ENCODE measurements around the gene FAM234B. TPM values are rescaled to one million over a fixed set of nuclear protein-coding genes. Genes with fewer than 3 reads are reported as not detected.

The FAM234B gene
- polyA plus RNA-seq, 1 of the 3 experiments (the other 2 are of a cell fraction): 3.7 TPM

GRCh38 chr12:13117029-13117428 lies 72.8 kb downstream of the FAM234B start:
- Histone ChIP-seq H3K9ac (no peak overlapping the region), H4K20me1 (ENCODE audit: insufficient read depth) (no peaks in the 10 kb centered on the region), H3K9me2 (no peaks in the 10 kb centered on the region), H3K9me3 (no peaks in the 10 kb centered on the region), H3F3A (replicated peaks; ENCODE audit: insufficient read depth) (no peaks in the 10 kb centered on the region), H3K4me2 (no peak overlapping the region), H3K4me1 (ENCODE audit: control insufficient read depth in 1 of 2, insufficient read depth in 2 of 2, low read depth in 1 of 2, low read length in 1 of 2) (no peaks in the 10 kb centered on the region), H3K4me3 (ENCODE audit: low read depth in 2 of 2, low read length in 1 of 2) (no peak overlapping the region), H3K27ac (ENCODE audit: low read depth in 2 of 2, low read length in 1 of 2) (no peak overlapping the region), H2AFZ (ENCODE audit: low read depth) (no peak overlapping the region), H3K27me3 (ENCODE audit: insufficient read depth) (no peaks in the 10 kb centered on the region), H3K79me2 (ENCODE audit: insufficient read depth) (no peaks in the 10 kb centered on the region), H3K36me3 (replicated peaks in 1 of 2; ENCODE audit: control insufficient read depth in 1 of 2, insufficient read depth in 2 of 2, low read length in 1 of 2) (no peaks in the 10 kb centered on the region)
- WGBS (ENCODE audit: low lambda C conversion rate): 84% methylated on average over 5 of the region's 6 CpGs
- no peak for DNase-seq
- CTCF ChIA-PET: interaction anchor here (0.9 to 1.5 kb wide), 4 partner anchors 14 to 200 kb away, joined by 3 to 5 read pairs (median 4); no protein-coding TSS in a partner anchor
- POLR2A ChIA-PET: no interaction called here
- TF ChIP-seq CHD2 (IDR thresholded peaks at IDR 0.05; ENCODE audit: low read length, partially characterized antibody) (no peak), SMC3 (IDR thresholded peaks at IDR 0.05; ENCODE audit: low read depth, low read length) (no peak), ELF1 (IDR thresholded peaks at IDR 0.05) (no peak), POLR2AphosphoS5 (IDR thresholded peaks at IDR 0.05; ENCODE audit: low read depth, low read length) (no peak), MXI1 (IDR thresholded peaks at IDR 0.05; ENCODE audit: low read depth, low read length) (no peak), TEAD4 (IDR thresholded peaks at IDR 0.05; ENCODE audit: borderline replicate concordance, insufficient read depth) (no peak), EP300 (IDR thresholded peaks at IDR 0.05; ENCODE audit: borderline replicate concordance in 1 of 2, low read depth in 1 of 2, low read length in 1 of 2) (no peak)

- Histone ChIP-seq H4K20me1 (ENCODE audit: insufficient read depth) (no peaks in the 10 kb centered on the region), H2AFZ (ENCODE audit: low read depth) (no peak overlapping the region), H3K9me2 (no peaks in the 10 kb centered on the region), H3F3A (replicated peaks; ENCODE audit: insufficient read depth) (no peaks in the 10 kb centered on the region), H3K4me3 (ENCODE audit: low read depth in 2 of 2, low read length in 1 of 2) (no peak overlapping the region), H3K4me1 (ENCODE audit: control insufficient read depth in 1 of 2, insufficient read depth in 2 of 2, low read depth in 1 of 2, low read length in 1 of 2) (no peaks in the 10 kb centered on the region; a peak in 1 of 4 replicates), H3K27me3 (ENCODE audit: insufficient read depth) (no peaks in the 10 kb centered on the region), H3K79me2 (ENCODE audit: insufficient read depth) (no peaks in the 10 kb centered on the region), H3K4me2 (no peak overlapping the region), H3K36me3 (replicated peaks in 1 of 2; ENCODE audit: control insufficient read depth in 1 of 2, insufficient read depth in 2 of 2, low read length in 1 of 2) (no peaks in the 10 kb centered on the region), H3K9me3 (no peaks in the 10 kb centered on the region), H3K27ac (ENCODE audit: low read depth in 2 of 2, low read length in 1 of 2) (no peak overlapping the region), H3K9ac (no peak overlapping the region)
- DNase-seq: no peak
- ChIA-PET POLR2A (no interaction called here), CTCF (no interaction called here)
- WGBS (ENCODE audit: low lambda C conversion rate): 88% methylated on average over 2 of the region's 2 CpGs
- TF ChIP-seq EZH2phosphoT487 (IDR thresholded peaks at IDR 0.05; ENCODE audit: borderline replicate concordance, low read depth) (no peak), MEF2A (IDR thresholded peaks at IDR 0.05; ENCODE audit: borderline replicate concordance, low read depth) (no peak), CTCF (IDR thresholded peaks at IDR 0.05) (no peak), POLR2AphosphoS5 (IDR thresholded peaks at IDR 0.05; ENCODE audit: low read depth, low read length) (no peak), NRF1 (IDR thresholded peaks at IDR 0.05; ENCODE audit: low read depth, low read length) (no peak), FOSL2 (IDR thresholded peaks at IDR 0.05; ENCODE audit: borderline replicate concordance, low read depth) (no peak), JUND (IDR thresholded peaks at IDR 0.05) (no peak), GABPA (IDR thresholded peaks at IDR 0.05; ENCODE audit: low read depth) (no peak), TCF12 (IDR thresholded peaks at IDR 0.05) (no peak), MXI1 (IDR thresholded peaks at IDR 0.05; ENCODE audit: low read depth, low read length) (no peak), RFX5 (IDR thresholded peaks at IDR 0.05; ENCODE audit: low read length) (no peak), FOXJ3 (CRISPR knock-in tag; IDR thresholded peaks at IDR 0.05) (no peak)
These were observed 75.6 kb downstream of the FAM234B start for GRCh38 chr12:13119826-13120225.

All from SK-N-SH (cell line).